OCI-LY7 (cell line): ENCODE data around the gene TEX13A. TPM values are rescaled to one million over a fixed set of nuclear protein-coding genes. Genes with fewer than 3 reads are reported as not detected.

Source experiments
- BruUV-seq: library from RNA; stranded (reverse); fragments of 400-500 nt; replicated peaks from 2 replicates; lab custom pipeline; 2021; lab: Mats Ljungman, UMichigan
- CTCF ChIA-PET: fragments of 300-600 bp; sonication (Branson Sonifier 250); formaldehyde crosslinking; loops from one replicate; lab custom pipeline; 2022; ENCODE audit warnings: antibody characterized with exemption; ENCODE audit not compliant: unreplicated experiment; lab: Charles Lee
- POLR2A ChIA-PET: fragments of 300-600 bp; sonication (Branson Sonifier 250); formaldehyde crosslinking; loops from one replicate; lab custom pipeline; 2022; ENCODE audit warnings: antibody characterized with exemption; lab: Charles Lee
- DNase-seq: peaks from one replicate; pipeline ENCODE4 v3.0.0-alpha.2; 2015; ENCODE audit warnings: low spot score
- H2AFZ ChIP-seq: fragments of 200-600 bp; sonication (generic), shearing (Covaris generic); 2 replicates; pipeline ENCODE4 v1.6.1; 2014; ENCODE audit warnings: mild to moderate bottlenecking, antibody characterized with exemption, low read length, moderate library complexity
- H3K27ac ChIP-seq: fragments of 200-600 bp; sonication (generic); 2 replicates; pipeline ENCODE4 v1.5.1; 2014; ENCODE audit warnings: mixed run types, low read depth, mild to moderate bottlenecking, moderate library complexity, low read length, inconsistent platforms; ENCODE audit not compliant: poor library complexity, severe bottlenecking
- H3K36me3 ChIP-seq: fragments of 200-600 bp; sonication (generic); 2 replicates; pipeline ENCODE4 v1.6.1; 2014; ENCODE audit warnings: mild to moderate bottlenecking, antibody characterized with exemption, low read length, moderate library complexity, mixed read lengths; ENCODE audit not compliant: insufficient read depth
- H3K4me1 ChIP-seq: fragments of 200-600 bp; sonication (generic); 2 replicates; pipeline ENCODE4 v1.5.1; 2014; ENCODE audit warnings: mild to moderate bottlenecking, low read length; ENCODE audit not compliant: insufficient read depth, poor library complexity, severe bottlenecking
- H3K4me2 ChIP-seq: fragments of 200-600 bp; sonication (generic); 2 replicates; pipeline ENCODE4 v1.6.1; 2014; ENCODE audit warnings: mild to moderate bottlenecking, low read length
- H3K4me3 ChIP-seq: fragments of 200-600 bp; sonication (generic); 2 replicates; pipeline ENCODE4 v1.5.1; 2014; ENCODE audit warnings: mild to moderate bottlenecking, low read depth, low read length; ENCODE audit not compliant: poor library complexity, severe bottlenecking
- H3K79me2 ChIP-seq: fragments of 200-600 bp; sonication (generic); 2 replicates; pipeline ENCODE4 v1.6.1; 2016; ENCODE audit warnings: low read depth, mild to moderate bottlenecking, low read length, moderate library complexity, mixed read lengths; ENCODE audit not compliant: insufficient read depth
- H3K9me2 ChIP-seq: fragments of 200-600 bp; sonication (generic); 2 replicates; pipeline ENCODE4 v1.6.1; 2016; ENCODE audit warnings: mild to moderate bottlenecking, low read length, mixed read lengths; ENCODE audit not compliant: insufficient read depth
- H3K9me3 ChIP-seq: fragments of 200-600 bp; sonication (generic); 2 replicates; pipeline ENCODE4 v1.6.1; 2014; ENCODE audit warnings: mild to moderate bottlenecking, mixed run types, low read length, mixed read lengths
- H4K20me1 ChIP-seq: fragments of 200-600 bp; sonication (generic); 2 replicates; pipeline ENCODE4 v1.6.1; 2014; ENCODE audit warnings: mild to moderate bottlenecking, antibody characterized with exemption, low read length, moderate library complexity, mixed read lengths; ENCODE audit not compliant: insufficient read depth
- CTCF ChIP-seq: fragments of 200-600 bp; sonication (generic); conservative IDR thresholded peaks from 2 replicates; pipeline ENCODE4 v1.5.1; 2014; ENCODE audit warnings: mild to moderate bottlenecking, antibody characterized with exemption, low read length, moderate library complexity, mixed read lengths
- EZH2phosphoT487 ChIP-seq: fragments of 200-600 bp; sonication (generic); IDR thresholded peaks from 2 replicates; pipeline ENCODE4 v1.6.1; 2018; ENCODE audit warnings: low read depth, borderline replicate concordance, mild to moderate bottlenecking, mixed run types, antibody characterized with exemption, low read length, moderate library complexity, mixed read lengths
- intact Hi-C: fragments of 100-400 bp; cut with micrococcal nuclease; formaldehyde crosslinking; loops from one replicate; pipeline ENCODE4 v1.10.0; 2022; ENCODE audit not compliant: unreplicated experiment
- total RNA-seq, 2 experiments: library from RNA; depleted of rRNA in 1 of 2; stranded (reverse); fragments of >200 nt in 1 of 2; shearing (Covaris generic) in 1 of 2; gene quantifications; 2 replicates each; pipeline ENCODE4 v1.2.3, GENCODE V29; 2014 to 2022

The TEX13A gene
- total RNA-seq, 2 experiments from 2014 or later, result not detected

- no peaks in the 10 kb centered on the region for H3K9me2 ChIP-seq
- CTCF ChIA-PET, result no interaction called here
- H3K4me2 ChIP-seq, result no peak overlapping the region
- no peak overlapping the region for H3K4me3 ChIP-seq
- H3K36me3 ChIP-seq, result no peaks in the 10 kb centered on the region
- no peaks in the 10 kb centered on the region for H3K79me2 ChIP-seq
- TF ChIP-seq EZH2phosphoT487, result no peak
- no peak for TF ChIP-seq CTCF
- no peak for DNase-seq
- no peaks in the 10 kb centered on the region for H3K9me3 ChIP-seq
- no peak overlapping the region for H3K27ac ChIP-seq
- no peaks in the 10 kb centered on the region for H4K20me1 ChIP-seq
- H2AFZ ChIP-seq, result no peak overlapping the region
- no peaks in the 10 kb centered on the region for H3K4me1 ChIP-seq
- POLR2A ChIA-PET, result no interaction called here
- BruUV-seq, result no TSS peak
- intact Hi-C loops, result no loop called here
These were observed 8.1 kb upstream of the TEX13A start for GRCh38 chrX:105228602-105229001.

- CTCF ChIA-PET, result no interaction called here
- Histone ChIP-seq H3K36me3 (no peaks in the 10 kb centered on the region), H3K27ac (no peak overlapping the region), H2AFZ (no peak overlapping the region), H4K20me1 (no peaks in the 10 kb centered on the region), H3K9me2 (no peaks in the 10 kb centered on the region), H3K4me2 (no peak overlapping the region), H3K4me3 (no peak overlapping the region), H3K4me1 (no peaks in the 10 kb centered on the region), H3K79me2 (no peaks in the 10 kb centered on the region), H3K9me3 (no peaks in the 10 kb centered on the region)
- DNase-seq, result no peak
- intact Hi-C loops, result no loop called here
- TF ChIP-seq CTCF (no peak), EZH2phosphoT487 (no peak)
- BruUV-seq, result no TSS peak
- POLR2A ChIA-PET, result no interaction called here
These were observed 6.0 kb upstream of the TEX13A start for GRCh38 chrX:105226499-105226898.

GRCh38 chrX:105221374-105221773 is 880 bp upstream of the TEX13A start:
- Histone ChIP-seq H3K36me3 (no peaks in the 10 kb centered on the region), H3K4me1 (no peaks in the 10 kb centered on the region), H2AFZ (no peak overlapping the region), H3K9me2 (no peaks in the 10 kb centered on the region), H3K79me2 (no peaks in the 10 kb centered on the region), H4K20me1 (no peaks in the 10 kb centered on the region), H3K4me2 (no peak overlapping the region), H3K4me3 (no peak overlapping the region), H3K9me3 (no peaks in the 10 kb centered on the region), H3K27ac (no peak overlapping the region)
- BruUV-seq, result no TSS peak
- ChIA-PET CTCF (no interaction called here), POLR2A (no interaction called here)
- intact Hi-C loops, result no loop called here
- TF ChIP-seq EZH2phosphoT487, result no peak
- no peak for TF ChIP-seq CTCF
- DNase-seq, result no peak
